Suprapubic skin (tissue), 4 donors: ENCODE results near the gene SEMA4G.

ENCODE experiments used
- CTCF ChIP-seq, 2 donors: fragments of 200-600 bp in 1 of 2; fragments of 450-650 bp in 1 of 2; sonication (generic) in 1 of 2; IDR thresholded peaks; one replicate each; pipeline ENCODE4 v1.5.1; 2016 to 2019; ENCODE audit warnings: antibody characterized with exemption in 2 of 2, mild to moderate bottlenecking in 1 of 2, moderate library complexity in 1 of 2
- EP300 ChIP-seq: sonication (generic); formaldehyde crosslinking; IDR thresholded peaks from one replicate; pipeline ENCODE4 v1.6.1; 2017; ENCODE audit warnings: antibody characterized with exemption
- POLR2A ChIP-seq, 2 donors: fragments of 450-650 bp; IDR thresholded peaks; one replicate each; pipeline ENCODE4 v1.6.1; 2017; ENCODE audit warnings: antibody characterized with exemption in 2 of 2, mild to moderate bottlenecking in 2 of 2, moderate library complexity in 2 of 2
- POLR2AphosphoS5 ChIP-seq, 3 donors: sonication (generic); formaldehyde crosslinking; IDR thresholded peaks; one replicate each; pipeline ENCODE4 v1.6.1; 2017; ENCODE audit warnings: antibody characterized with exemption in 3 of 3

DNA sequence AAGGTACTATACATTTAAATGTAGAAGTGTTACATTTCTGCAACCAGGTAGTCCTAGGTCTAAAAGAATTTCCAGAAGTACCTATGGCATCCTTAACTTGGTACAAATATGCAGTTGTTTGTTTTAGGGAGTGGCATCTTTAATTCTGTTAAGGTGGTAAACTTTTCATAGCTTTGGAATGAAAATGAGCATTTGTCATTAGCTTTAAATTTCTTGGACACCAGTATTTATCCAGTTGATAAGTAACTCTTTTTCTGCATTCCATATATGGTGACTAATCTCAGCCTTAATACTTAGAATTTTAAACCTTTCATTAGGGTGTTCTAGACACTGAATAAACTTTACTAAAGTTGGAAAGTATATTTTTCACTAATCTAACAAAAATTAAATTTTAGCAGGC, 45.7 kb upstream of the SEMA4G start:
- no peak for TF ChIP-seq POLR2A (IDR thresholded peaks at IDR 0.05)
- TF ChIP-seq CTCF (IDR thresholded peaks at IDR 0.05) = no peak
- TF ChIP-seq POLR2AphosphoS5 (IDR thresholded peaks at IDR 0.05) = no peak
- TF ChIP-seq EP300 = no peak
